Measurements from ENCODE around the gene PCDHGC3.
"Not testable (repeated sequence)": the region's sequence is repeated elsewhere in the genome, so short reads cannot be mapped to it uniquely, and the experiment has no call there.

PCDHGC3 gene

GRCh38 chr5:141475625-141476131, at the start of gene PCDHGC3:
Gene PCDHGC3 (plus strand): TSS chr5:141475966. CDS start chr5:141476117, 151 bp downstream.
- FAIRE-seq: no peak

GRCh38 chr5:141427783-141428426, 47.9 kb upstream of the PCDHGC3 start:
- no peak for FAIRE-seq

DNA sequence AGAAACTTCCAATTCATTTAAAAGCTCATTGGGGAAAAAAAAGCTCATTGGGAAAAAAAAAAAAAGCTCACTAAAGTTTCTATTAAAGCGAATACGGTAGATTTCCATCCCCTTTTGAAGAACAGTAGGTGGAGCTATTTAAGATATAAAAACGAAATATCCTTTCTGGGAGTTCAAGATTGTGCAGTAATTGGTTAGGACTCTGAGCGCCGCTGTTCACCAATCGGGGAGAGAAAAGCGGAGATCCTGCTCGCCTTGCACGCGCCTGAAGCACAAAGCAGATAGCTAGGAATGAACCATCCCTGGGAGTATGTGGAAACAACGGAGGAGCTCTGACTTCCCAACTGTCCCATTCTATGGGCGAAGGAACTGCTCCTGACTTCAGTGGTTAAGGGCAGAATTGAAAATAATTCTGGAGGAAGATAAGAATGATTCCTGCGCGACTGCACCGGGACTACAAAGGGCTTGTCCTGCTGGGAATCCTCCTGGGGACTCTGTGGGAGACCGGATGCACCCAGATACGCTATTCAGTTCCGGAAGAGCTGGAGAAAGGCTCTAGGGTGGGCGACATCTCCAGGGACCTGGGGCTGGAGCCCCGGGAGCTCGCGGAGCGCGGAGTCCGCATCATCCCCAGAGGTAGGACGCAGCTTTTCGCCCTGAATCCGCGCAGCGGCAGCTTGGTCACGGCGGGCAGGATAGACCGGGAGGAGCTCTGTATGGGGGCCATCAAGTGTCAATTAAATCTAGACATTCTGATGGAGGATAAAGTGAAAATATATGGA, 45.2 kb upstream of the PCDHGC3 start, which contains the start of gene PCDHGA12:
PCDHGA12 (plus strand) TSS at position 176 of the 782 bp plus-strand sequence; CDS start at position 429, 253 bp downstream.
- no peak for FAIRE-seq

- no peak for FAIRE-seq
These were observed 44.5 kb upstream of the PCDHGC3 start for GRCh38 chr5:141431286-141431685.

- not testable (repeated sequence) for FAIRE-seq
These were observed 43.5 kb upstream of the PCDHGC3 start for GRCh38 chr5:141432308-141432707.

DNA sequence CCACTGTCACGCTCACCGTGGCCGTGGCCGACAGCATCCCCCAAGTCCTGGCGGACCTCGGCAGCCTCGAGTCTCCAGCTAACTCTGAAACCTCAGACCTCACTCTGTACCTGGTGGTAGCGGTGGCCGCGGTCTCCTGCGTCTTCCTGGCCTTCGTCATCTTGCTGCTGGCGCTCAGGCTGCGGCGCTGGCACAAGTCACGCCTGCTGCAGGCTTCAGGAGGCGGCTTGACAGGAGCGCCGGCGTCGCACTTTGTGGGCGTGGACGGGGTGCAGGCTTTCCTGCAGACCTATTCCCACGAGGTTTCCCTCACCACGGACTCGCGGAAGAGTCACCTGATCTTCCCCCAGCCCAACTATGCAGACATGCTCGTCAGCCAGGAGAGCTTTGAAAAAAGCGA, 43.0 kb upstream of the PCDHGC3 start:
- not testable (repeated sequence) for FAIRE-seq

DNA sequence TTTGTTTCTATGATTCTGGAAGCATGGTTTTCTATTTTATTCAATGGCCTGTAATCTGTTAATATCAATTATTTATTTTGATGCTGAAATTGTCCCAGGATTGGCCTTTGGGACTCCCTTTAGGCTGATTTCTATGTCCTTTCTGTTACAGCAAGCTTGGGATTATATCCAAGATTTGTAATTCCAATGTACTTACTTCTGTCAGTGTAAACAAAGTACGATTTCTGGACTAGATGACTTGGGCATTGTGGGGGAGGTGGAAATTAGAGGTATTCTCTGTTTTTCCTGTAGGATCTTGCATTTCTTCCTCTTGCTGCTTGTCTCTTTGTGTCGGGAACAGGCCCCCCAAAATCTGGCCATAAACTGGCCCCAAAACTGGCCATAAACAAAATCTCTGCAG, 41.8 kb upstream of the PCDHGC3 start:
- no peak for FAIRE-seq

DNA sequence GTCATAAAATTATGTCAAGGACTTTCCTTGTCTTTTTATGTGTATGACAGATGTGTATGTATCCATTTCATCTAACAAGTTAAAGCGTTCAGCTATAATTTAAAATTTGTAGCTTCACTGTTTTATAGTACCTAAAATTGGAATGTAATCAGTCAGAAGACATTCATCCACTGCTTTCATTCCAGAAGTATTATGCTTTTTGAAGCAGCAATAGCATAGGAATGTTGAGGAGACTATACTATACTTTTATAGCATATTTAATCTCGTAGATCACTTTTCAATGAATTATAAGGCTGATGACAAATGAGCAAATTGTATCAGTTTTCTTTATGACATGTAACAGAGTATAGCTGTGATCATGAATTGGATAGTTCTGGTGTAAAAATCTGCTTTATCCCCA, 38.5 kb upstream of the PCDHGC3 start:
- no peak for FAIRE-seq

DNA sequence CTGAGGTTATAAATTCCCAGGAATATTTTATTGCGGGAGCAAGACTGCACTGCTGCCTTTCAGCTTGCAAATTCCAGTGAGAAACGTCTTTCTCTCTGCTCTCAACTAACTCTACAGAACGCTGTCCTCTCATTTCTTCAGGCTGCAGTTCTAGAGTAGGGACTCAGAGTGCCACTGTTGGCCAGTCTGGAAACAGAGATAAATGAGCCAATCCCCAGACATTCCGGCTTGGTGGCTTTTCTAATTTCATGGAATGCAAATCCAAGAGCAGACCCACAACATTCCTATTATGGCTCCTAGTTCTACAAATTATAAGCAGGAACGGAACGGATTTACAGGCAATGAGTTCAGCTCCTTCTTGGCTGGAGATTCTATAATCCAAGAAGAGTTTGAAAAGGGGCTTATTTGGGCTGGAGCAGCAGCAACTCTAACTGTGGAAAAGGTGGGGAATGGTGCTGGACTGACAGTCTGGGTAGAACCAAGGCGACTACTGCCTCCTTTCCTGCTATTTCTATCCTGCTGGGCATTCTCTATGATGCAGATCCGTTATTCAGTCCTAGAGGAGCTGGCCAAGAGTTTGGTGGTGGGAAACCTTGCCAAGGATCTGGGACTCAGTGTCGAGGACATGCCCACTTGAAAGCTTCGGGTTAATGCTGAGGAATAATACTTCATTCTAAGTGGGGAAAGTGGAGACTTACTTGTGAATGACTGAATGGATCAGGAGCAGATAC, 36.2 kb upstream of the PCDHGC3 start:
- FAIRE-seq: no peak

- no peak for FAIRE-seq
These were observed 35.4 kb upstream of the PCDHGC3 start for GRCh38 chr5:141440341-141440740.

DNA sequence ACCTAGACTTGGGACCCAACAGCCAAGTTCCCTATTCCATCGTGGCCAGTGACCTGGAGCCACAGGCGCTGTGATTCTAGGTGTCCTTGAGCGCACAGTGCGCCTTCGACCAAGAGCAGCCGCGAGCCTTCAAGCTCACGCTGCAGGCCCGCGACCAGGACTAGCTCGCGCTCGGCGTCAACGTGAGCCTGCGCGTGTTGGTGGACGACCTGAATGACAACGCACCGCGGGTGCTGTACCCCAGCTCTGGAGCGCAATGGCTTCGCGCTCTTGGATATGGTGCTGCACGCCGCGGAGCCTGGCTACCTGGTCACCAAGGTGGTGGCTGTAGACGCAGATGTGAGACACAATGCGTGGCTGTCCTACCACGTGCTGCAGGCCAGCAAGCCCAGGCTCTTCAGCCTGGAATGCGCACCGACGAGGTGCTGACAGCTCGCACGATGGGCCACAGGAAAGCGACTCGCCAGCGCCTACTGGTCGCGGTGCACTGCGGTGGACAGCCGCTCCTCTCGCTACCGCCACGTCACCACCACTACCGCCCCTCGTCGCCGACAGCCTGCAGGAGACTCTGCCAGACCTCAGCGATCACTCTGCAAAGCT, 34.1 kb upstream of the PCDHGC3 start:
- FAIRE-seq: no peak

GRCh38 chr5:141465351-141465750, 10.4 kb upstream of the PCDHGC3 start:
- FAIRE-seq: no peak

DNA sequence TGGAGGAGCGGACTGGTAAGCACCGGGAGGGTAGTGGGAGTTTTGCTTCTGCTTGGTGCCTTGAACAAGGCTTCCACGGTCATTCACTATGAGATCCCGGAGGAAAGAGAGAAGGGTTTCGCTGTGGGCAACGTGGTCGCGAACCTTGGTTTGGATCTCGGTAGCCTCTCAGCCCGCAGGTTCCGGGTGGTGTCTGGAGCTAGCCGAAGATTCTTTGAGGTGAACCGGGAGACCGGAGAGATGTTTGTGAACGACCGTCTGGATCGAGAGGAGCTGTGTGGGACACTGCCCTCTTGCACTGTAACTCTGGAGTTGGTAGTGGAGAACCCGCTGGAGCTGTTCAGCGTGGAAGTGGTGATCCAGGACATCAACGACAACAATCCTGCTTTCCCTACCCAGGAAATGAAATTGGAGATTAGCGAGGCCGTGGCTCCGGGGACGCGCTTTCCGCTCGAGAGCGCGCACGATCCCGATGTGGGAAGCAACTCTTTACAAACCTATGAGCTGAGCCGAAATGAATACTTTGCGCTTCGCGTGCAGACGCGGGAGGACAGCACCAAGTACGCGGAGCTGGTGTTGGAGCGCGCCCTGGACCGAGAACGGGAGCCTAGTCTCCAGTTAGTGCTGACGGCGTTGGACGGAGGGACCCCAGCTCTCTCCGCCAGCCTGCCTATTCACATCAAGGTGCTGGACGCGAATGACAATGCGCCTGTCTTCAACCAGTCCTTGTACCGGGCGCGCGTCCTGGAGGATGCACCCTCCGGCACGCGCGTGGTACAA, 556 bp downstream of the PCDHGC3 start:
- FAIRE-seq: no peak

DNA sequence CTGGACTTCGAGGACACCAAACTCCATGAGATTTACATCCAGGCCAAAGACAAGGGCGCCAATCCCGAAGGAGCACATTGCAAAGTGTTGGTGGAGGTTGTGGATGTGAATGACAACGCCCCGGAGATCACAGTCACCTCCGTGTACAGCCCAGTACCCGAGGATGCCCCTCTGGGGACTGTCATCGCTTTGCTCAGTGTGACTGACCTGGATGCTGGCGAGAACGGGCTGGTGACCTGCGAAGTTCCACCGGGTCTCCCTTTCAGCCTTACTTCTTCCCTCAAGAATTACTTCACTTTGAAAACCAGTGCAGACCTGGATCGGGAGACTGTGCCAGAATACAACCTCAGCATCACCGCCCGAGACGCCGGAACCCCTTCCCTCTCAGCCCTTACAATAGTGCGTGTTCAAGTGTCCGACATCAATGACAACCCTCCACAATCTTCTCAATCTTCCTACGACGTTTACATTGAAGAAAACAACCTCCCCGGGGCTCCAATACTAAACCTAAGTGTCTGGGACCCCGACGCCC, 1.3 kb downstream of the PCDHGC3 start:
- no peak for FAIRE-seq

DNA sequence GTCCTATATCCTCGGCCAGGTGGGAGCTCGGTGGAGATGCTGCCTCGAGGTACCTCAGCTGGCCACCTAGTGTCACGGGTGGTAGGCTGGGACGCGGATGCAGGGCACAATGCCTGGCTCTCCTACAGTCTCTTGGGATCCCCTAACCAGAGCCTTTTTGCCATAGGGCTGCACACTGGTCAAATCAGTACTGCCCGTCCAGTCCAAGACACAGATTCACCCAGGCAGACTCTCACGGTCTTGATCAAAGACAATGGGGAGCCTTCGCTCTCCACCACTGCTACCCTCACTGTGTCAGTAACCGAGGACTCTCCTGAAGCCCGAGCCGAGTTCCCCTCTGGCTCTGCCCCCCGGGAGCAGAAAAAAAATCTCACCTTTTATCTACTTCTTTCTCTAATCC, 2.0 kb downstream of the PCDHGC3 start:
- no peak for FAIRE-seq

DNA sequence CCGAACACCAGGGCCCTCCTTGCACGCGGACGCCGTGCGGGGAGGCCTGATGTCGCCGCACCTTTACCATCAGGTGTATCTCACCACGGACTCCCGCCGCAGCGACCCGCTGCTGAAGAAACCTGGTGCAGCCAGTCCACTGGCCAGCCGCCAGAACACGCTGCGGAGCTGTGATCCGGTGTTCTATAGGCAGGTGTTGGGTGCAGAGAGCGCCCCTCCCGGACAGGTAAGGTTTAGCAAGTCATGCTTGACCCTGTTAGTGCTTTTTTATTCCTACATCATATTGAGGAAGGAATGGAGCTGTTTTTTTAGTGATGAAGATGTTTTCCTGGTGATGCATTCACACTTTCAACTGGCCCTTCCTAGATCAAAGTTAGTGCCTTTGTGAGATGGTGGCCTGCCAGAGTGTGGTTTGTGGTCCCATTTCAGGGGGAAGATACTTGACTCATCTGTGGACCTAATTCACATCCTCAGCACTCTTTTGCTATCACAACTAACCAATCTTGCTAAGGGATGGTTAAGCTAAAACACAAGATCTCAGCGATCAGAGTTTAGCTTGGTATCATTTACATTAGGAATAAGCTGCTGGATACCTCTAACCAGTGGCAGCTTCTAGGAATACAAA, 2.7 kb downstream of the PCDHGC3 start:
- no peak for FAIRE-seq

DNA sequence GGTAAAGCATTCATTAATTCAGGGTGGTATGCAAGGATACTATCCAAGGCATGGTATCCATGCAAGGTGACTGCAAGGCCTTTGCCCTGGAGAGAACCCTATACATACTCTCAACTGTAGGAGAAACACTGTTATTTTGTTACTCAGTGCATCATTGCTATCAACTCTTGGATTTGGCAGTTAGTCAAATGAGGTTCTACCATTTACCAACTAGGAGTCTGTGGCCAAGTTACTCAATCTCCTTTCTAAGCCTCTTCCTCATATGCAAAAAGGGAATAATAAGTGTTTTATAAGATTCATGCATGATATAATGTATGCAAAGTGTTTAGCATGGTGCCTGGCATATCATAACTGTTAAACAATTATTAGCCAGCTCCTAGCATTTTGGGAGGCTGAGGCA, 4.0 kb downstream of the PCDHGC3 start:
- FAIRE-seq: no peak

- FAIRE-seq: no peak
These were observed 8.1 kb downstream of the PCDHGC3 start for GRCh38 chr5:141483902-141484301.

DNA sequence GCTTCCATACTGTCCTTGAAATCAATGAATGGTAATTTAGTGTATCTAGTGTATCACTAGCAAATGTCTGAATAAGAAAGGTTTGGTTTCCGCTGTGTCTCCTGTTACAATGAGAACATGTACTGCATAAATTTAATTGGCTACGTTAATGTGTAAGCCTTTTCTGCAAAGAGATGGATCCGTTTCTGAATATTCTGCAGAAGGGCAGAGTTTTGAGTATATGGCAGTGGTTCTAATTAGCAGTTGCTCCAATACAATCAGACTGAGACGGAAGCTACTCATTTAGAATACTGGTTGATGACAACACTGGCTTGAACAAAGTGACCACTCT, 8.5 kb downstream of the PCDHGC3 start:
- no peak for FAIRE-seq

DNA sequence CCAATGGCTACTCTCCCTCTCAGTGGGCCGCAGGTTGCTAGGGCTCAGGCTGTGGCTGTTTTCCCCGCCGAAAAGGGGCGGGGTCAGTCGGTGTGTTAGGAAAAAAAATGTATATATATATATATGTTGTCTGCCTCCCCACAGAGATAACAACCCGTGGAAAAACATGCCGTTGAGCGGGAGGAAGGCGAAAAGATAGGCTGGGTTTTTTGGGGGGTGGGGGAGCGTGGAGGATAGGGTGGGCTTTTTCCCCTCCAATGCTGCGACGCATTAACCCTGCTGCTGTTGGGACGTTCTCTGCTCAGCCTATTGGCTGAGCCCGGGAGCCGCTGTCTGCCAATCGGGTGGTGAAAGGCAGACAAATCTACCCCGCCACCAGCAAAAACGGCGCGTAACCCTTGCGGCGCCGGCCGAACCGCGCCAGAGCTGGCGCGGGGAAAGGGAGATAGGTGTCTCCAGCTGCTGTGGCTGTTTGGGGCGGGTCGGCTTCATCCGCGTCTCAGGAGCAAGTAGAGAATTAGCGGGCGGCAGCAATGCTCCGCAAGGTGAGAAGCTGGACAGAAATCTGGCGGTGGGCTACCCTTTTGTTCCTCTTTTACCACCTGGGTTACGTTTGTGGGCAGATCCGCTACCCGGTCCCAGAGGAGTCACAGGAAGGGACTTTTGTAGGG, 9.0 kb downstream of the PCDHGC3 start, which contains the start of gene PCDHGC4:
PCDHGC4 (plus strand) TSS at position 390 of the 671 bp plus-strand sequence; CDS start at position 534, 144 bp downstream.
- no peak for FAIRE-seq

All from G401.6 (cell line).